Inferior parietal cortex (tissue), 1 donor: ENCODE results near the gene MEIS3.
A peak's percentile ranks its signal among the peaks of the same experiment; 100 is the strongest.
"Not testable (repeated sequence)": the region's sequence is repeated elsewhere in the genome, so short reads cannot be mapped to it uniquely, and the experiment has no call there.

Experiments used
- DNase-seq: peaks from one replicate; pipeline ENCODE4 v3.0.0-alpha.2; 2016; ENCODE audit errors: extremely low spot score

The MEIS3 gene

DNA sequence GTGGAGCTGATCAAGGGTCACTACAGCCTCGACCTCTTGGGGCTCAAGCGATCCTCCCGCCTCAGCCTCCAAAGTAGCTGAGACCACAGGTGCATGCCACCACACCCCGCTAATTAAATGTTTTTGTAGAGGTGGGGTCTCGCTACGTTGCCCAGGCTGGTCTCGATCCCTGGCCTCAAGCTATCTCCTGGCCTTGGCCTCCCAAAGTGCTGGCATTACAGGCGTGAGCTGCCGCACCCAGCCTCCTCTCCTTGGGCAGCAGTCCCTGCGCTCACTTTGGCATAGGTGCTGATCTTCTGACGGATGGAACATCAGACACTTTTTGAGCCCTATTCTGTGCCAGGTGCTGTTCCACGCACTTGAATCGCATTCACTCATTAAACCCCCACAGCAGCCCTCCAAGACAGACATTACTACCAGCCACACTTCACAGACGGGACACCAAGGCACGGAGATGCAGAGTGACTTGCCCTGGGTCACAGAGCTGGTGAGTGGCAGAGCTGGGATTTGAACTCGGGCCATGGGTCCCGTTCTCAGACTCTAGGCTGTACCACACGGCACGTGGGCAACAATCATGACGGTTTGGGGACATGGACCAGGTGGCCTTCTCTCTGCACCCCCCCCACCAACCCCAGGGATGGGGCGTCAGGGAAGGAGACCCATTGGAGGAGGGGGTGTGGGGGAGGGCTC lies 3.2 kb downstream of the MEIS3 start:
- DNase-seq: no peak

DNA sequence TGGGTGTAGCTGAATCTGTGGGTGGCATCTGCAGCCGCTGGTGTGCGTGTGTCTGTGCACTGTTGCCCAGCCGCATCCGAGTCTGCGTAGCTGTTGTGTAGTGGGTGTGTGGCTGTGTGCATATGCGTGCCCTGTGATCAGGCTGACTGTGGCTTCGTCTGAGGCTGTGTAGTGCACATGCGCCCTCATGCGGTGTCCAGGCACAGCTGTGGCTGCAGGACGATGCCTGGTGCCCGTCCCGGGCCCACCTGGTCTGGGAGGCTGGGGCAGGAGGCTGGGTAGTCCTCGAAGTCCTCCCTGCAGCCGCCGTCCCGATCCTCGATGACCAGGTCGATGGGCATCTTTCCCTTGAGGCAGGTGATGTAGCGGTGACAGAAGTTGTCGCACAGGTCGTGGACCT lies 4.9 kb downstream of the MEIS3 start:
- DNase-seq: no peak

DNA sequence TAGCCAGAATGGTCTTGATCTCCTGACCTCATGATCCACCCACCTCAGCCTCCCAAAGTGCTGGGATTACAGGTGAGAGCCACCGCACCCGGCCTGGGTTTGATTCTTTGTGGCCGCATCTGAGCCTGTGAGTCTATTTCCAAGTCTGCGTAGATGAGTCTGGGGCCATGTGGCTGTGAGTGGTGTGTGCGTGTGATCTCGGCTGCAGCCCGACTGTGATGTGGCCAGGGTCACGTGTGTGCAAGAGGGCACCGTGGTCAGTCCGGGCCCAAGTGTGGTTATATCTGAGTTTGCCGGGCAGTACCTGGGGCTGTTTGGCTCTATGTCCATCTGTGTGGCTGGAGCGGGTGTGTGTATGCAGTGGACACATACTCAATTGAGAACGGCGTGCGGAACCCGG lies 5.4 kb downstream of the MEIS3 start:
- DNase-seq: no peak

DNA sequence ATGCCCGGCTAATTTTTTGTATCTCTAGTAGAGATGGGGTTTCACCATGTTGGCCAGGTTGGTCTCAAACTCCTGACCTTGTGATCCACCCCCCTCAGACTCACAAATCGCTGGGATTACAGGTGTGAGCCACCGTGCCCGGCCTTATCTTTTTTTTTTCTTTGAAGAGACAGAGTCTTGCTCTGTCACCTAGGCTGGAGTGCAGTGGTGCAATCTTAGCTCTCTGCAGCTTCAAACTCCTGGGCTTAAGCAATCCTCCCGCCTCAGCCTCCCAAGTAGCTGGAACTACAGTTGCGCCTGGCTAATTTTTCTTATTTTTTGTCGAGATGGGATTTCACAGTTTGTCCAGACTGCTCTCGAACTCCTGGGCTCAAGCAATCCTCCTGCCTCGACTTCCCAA lies 7.6 kb downstream of the MEIS3 start:
- not testable (repeated sequence) for DNase-seq

DNA sequence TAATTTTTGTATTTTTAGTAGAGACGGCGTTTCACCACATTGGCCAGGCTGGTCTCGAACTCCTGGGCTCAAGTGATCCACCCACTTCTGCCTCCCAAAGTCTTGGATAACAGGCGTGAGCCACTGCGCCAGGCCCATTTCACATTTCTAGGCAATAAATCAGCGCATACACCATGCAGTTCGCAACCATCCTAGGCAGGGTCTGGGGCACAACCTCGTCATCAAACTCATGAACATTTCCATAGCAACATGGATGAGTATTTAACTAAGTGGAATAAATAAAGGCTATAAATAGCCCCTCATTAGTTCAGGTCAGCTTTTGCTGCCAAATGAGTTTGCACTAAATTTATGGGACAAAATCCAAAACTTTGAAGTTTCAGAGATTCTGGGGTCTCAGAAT lies 8.2 kb downstream of the MEIS3 start:
- DNase-seq: no peak

DNA sequence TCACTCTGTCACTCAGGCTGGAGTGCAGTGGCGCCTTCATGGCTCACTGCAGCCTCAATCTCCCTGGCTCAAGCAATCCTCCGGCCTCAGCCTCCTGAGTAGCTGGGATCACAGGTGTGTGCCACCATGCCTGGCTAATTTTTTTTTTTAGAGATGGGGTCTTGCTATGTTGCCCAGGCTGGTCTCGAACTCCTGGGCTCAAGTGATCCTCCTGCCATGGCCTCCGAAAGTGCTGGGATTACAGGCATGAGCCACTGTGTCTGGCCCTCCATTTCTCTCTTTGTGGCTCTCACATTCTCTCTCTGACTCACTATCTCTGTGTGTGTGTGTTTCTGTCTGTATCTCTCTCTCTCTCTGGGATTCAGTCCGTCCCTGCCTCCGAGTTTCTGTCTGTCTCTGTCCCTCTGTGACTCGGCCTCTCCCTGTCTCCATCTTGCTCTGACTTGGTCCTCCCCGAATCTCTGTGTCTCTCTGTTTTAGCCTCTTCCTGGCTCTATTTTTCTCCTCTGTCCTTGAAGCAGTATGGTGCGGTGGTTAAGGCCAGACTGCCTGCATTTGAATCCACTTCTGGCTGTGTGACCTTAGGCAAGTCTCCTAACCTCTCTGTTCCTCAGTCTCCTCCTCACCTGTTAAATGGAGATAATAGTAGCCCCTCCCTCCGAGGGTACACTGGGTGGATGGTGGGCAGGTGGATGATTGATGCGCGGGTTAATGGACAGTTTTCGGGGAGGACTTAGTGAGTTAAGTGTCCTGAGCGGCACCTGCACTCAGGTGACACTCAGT lies 11.0 kb downstream of the MEIS3 start:
- DNase-seq: no peak

DNA sequence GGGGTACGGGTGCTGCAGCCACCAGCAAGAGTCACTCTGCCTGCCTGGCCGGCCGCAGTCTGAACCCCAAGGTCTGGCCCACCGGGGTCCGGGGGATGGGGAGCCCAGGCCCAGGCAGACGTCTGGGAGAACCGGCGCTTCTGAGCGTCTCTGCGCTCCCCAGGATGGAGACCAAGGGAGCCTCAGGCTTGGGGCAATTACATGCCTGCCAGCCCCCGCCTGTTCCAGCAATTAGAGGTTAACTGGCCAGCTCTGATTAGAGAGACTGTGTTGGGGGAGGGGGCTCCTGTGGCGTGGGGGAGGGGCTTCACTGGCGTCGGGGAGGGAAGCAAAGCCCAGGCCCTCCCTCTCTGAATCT lies 11.9 kb downstream of the MEIS3 start:
- no peak for DNase-seq

DNA sequence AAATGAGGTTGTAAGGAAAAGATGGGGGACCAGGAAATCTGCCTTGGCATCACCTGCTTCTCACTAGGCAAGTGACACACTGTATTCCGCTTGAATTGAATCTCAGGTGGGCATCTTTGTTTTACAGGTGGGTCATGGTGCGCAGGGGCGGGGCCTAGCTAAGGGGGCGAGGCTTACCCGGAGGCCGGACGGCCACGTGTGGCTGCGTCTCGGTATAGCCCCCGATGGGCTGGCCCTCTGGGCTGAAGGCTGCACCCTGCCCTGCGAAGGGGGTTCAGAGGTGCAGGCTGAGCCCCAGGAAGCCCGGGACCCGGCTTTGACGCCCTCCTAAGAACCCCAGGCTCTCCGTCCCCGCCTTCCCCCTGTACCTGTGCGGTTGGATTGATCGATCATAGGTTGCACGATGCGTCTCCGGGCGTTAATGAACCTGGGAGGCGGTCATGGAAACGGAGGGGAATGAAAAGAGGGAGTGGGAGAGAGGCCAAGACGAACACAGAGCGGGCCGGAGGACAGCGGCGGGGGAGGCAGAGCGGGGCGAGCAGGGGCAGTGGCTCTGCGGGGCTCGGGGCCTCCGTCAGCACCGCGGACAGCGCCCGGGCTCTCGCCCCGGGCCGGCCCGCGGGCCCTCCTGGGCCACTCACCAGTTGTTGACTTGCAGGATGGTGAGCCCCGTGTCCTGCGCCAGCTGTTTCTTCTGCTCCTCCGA lies 12.5 kb downstream of the MEIS3 start:
- no peak for DNase-seq

DNA sequence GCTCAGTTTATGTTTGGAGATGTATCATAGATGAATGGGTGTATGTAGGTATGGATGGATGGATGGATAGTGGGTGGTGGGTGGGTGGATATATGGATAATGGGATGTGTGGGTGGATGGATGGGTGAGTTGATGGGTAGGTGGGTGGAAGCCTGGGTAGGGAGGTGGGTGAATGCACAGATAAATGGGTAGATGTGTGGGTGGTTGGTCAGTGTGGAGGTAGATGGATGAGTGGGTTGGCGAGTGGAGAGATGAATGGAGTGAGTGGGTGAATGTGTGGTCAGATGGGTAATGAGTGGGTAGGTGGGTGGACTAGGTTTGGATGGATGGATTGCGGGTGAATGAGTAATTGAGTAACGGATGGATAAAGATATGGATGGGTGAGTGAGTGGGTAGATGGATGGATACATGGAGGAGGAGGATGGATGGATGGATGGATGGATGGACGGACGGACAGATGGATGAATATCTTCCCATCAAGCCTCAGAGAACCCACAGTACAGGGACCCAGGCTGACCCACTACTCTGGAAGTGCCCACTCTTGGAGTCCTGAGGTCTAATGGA lies 13.4 kb downstream of the MEIS3 start:
- DNase-seq: no peak

DNA sequence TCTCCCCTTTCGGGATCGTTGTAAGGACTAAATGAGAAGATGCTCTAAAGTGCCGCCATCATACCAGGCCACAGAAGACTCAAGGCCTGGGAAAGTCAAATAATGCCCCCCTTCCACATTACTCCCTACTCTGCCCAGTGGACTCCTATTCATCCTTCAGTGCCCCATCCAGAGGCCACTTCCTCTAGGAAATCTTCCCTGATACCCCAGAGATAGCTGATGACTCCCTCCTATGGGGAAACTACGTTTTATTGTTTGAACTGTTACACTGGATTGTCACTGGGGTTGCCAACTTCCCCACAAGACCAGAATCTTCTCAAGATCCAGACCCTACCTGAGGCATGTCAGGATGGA lies 14.2 kb downstream of the MEIS3 start:
- no peak for DNase-seq

DNA sequence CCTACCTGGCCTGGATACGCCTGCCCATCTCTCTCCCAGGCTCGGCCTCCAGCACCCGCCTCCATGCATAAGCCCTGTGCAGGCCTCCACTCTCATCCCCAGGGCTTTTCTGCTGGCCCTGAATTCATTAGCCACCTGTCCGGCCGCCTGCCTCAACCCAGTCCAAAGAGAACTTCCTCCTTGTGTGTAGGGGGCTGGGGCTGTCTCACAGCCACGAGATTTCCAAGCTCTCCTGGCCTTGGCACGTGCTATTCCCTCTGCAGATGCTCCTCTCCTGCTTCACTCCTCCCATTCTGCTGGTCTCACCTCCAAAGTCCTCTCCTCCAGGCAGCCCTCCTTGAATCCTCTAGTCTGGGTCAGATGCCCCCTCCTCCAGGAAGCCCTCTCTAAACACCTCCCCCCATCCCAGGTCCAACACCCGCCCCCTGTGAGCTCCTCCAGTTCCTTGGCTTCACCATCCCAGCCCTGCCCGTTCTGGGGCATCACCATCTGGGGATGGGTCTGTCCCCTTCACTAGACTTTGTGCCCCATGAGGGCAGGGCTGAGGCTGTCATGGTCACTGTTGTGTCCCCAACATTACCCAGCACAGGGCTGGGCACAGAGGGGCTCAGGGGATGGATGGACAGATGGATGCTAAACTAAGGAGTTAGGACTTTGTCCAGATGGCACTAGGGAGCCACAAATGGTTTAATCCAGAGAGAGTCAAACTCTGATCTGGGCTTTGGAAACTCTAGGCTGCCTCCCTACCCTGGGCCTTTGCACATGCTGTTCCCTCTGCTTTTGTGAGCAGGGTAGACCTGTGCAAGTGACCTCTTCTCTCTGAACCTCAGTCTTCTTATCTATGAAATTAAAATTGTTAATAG lies 14.8 kb downstream of the MEIS3 start:
- DNase-seq: no peak

DNA sequence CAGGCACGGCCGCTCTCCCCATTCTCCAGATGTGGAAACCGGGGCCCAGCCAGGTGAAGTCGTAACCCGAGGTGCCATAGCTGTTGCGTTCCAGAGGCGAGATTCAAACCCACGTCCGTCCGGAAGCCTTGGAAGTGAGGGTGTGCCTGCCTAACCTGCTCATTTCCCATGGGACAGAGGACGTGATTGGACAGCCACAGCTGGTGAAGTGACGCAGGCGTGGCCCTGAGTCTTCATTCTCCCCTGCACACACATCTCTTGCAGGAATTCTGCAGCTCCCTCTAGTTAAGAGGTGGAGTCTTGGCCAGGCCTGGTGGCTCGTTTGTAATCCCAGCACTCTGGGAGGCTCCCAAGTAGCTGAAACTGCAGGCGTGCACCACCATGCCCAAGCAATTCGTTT lies 16.8 kb downstream of the MEIS3 start:
- no peak for DNase-seq

DNA sequence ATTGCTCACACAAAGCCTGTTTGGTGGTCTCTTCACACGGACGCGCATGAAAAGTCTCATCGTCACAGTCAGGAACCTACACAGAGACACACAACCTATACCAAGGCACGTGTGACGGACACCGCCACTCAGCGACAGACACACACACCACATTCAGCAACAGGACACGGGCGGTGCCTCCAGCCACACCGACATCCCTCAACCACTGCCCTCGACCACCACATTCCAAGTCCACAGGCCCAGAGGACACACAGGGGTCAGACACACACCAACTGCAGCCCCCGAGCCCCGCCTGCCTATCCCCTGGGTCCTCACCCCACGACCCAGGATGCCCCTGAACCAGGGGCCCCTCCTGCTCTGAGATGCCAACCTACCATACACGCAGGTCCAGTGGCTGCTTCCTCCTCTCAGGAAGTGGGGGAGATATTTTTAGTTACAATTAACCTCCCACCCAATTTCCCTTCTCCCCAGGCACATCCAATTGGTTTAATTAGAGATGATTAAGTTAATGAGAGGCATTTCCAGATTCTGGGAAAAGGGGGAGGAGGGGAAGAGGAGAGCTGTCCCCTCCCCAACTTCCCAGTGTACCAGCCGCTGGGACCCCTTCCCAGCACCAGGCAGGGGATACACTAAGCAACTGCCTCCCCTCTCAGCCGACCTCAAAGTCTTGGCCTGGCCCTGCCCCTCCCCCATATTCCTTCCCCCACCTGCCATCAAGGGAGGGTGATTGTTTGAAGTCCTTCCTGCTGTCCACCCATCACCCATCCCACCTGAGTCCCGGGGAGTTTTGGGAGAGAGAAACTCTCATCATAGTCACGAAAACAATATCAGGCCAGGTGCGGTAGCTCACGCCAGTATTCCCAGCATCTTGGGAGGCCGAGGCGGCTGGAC lies 20.4 kb downstream of the MEIS3 start:
- no peak for DNase-seq

DNA sequence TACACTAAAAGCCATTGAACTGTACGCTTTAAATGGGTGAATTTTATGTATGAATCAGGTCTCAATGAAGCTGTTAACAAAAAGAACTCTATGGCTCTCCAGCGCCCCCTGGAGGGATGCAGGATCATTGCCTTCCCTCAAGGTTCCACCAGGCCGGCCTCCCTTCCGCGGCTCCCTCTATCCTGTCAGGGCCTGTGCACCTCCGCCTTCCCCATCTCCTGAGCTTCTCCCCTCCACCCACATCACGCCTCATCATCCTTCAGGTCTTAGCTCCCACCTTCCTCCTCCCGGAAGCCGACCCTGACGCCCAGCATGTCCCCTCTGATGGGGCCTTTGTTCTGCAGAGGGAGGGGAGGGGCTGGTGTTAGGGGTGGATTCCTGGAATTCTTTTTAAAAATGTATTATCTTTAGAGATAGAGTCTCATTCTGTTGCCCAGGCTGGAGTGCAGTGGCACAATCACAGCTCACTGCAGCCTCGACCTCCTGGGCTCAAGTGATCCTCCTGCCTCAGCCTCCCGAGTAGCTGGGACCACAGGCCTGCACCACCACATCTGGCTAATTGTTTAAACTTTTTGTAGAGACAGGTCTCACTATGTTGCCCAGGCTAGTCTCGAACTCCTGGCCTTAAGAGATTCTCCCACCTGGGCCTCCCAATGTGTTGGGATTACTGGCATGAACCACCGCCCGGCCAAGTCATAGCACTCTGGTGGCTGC lies 27.7 kb downstream of the MEIS3 start:
- peak; percentile 83 for DNase-seq

DNA sequence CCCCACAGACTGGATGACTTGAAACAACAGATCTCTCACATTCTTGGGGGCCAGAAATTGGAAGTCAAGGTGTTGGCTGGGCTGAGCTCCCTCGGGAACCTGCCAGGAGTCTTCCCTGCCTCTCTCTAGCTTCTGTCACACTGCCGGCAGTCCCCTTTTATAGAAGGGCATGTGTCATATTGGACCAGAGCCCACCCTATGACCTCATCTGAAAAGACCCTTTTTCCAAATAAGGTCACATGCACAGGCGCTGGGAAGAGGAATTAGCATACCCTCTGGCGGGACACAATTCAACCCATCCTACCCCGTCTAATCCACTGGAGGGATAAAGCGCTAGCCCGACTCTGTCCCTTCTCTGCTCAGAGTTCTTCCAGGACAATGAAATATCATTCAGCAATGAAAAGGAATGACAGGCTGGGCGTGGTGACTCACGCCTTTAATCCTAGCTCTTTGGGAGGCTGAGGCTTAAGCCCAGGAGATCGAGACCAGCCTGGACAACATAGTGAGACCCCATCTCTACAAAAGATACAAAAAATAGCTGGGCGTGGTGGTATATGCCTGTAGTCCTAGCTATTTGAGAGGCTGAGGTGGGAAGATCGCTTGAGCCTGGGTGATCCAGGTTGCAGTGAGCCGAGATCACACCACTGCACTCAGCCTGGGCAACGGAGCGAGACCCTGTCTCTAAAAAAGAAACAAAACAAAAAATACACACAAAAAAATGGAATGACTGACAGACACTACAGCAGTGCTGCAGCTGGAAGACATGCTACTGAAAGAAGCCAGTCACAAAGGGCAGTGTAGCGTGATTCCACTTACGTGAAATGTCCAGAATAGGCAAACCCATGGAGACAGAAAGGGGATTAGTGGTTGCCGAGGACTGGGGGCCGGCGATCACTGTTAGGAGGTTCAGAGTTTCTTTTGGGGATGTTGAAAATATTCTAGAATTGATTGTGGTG lies 28.5 kb downstream of the MEIS3 start:
- DNase-seq: no peak

DNA sequence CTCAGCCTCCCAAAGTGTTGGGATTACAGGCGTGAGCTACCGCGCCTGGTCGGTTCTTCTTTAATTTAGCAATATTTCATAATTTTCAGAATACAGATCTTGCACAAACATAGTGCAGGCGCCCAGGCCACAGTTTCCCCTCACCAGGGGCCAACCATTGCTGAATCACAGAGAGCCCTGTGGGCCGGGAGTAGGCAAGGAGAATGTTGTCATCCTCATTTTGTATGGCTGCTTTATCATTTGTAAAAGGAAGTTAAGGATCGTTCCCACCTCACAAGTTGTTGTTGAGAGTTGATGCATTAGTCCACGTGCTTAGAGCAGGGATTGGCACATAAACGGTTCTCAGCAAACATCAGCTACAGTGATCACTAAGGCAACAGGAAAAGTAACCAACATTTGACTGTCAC lies 30.2 kb downstream of the MEIS3 start:
- no peak for DNase-seq

DNA sequence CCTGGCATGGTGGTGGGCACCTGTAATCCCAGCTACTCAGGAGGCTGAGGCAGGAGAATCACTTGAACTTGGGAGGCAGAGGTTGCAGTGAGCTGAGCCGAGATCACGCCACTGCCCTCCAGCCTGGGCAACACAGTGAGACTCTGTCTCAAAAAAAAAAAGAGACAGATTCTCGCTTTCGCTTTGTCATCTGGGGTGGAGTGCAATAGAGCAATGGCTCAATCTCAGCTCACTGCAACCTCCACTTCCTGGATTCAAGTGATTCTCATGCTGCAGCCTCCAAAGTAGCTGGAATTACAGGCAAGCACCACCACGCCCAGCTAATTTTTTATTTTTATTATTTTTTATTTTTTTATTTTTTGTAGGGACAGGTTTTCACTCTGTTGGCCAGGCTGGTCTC lies 30.6 kb downstream of the MEIS3 start:
- not testable (repeated sequence) for DNase-seq

DNA sequence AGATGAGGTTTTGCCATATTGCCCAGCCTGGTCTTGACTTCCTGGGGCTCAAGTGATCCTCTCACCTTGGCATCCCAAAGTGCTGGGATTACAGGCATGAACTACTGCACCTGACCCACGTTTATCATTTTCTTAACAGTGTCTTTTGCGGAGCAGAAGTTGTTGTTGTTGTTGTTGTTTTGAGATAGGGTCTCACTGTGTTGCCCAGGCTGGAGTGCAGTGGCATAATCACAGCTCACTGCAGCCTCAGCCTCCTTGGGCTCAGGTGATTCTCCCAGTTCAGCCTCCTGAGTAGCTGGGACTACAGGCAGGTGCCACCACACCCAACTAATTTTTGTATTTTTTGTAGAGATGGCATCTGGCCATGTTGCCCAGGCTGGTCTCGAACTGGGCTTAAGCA lies 31.7 kb downstream of the MEIS3 start:
- not testable (repeated sequence) for DNase-seq

DNA sequence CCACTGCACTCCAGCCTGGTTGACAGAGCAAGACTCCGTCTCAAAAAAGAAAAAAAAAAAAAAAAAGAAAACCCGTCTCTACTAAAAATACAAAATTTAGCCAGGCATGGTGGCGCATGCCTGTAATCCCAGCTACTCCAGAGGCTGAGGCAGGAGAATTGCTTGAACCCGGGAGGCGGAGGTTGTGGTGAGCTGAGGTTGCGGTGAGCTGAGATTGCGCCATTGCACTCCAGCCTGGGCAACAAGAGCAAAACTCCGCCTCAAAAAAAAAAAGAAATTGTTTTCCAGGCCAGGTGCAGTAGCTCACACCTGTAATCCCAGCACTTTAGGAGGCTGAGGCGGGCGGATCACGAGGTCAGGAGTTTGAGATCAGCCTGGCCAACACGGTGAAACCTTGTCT lies 32.7 kb downstream of the MEIS3 start:
- DNase-seq: not testable (repeated sequence)
